ENCODE data around the gene SIGMAR1. TPM values are rescaled to one million over a fixed set of nuclear protein-coding genes. Genes with fewer than 3 reads are reported as not detected.

The SIGMAR1 gene
- total RNA-seq, 2 donors from 2014 or later = 103 to 142 TPM

- peak in 1 of 4 experiments; percentile 3 for TF ChIP-seq CTCF (IDR thresholded peaks at IDR 0.05)
- peak; percentile 31 for TF ChIP-seq POLR2A (IDR thresholded peaks at IDR 0.05)
- TF ChIP-seq POLR2AphosphoS5 (IDR thresholded peaks at IDR 0.05) = peak; percentile 73
- Histone ChIP-seq H3K36me3 (peaks cover 4 to 5% of the 10 kb centered on the region in 2 donors), H3K27ac (peak within 1 kb of the TSS; percentile 79 to 83), H3K9me3 (no peaks in the 10 kb centered on the region), H3K4me1 (replicated peaks) (peaks cover 28% of the 10 kb centered on the region), H3K4me3 (peak within 1 kb of the TSS; percentile 23 to 31), H3K27me3 (replicated peaks; ENCODE audit: insufficient read depth) (no peaks in the 10 kb centered on the region)
- intact Hi-C loops (cut with DNase I) = no loop called here
- 3% methylated on average over 24 of the region's 24 CpGs for WGBS
- DNase-seq (ENCODE audit: low spot score) = peak; percentile 80
These were observed 14.5 kb upstream of the SIGMAR1 start, which contains the start of gene IL11RA for GRCh38 chr9:34651876-34652601. TSS of gene IL11RA (plus strand) at chr9:34652185. CDS start at chr9:34655218, 3,033 bp downstream.

- Histone ChIP-seq H3K36me3 (peaks cover 4 to 5% of the 10 kb centered on the region in 2 donors), H3K27ac (peak overlapping the region; percentile 79 to 83), H3K4me1 (replicated peaks) (peaks cover 28% of the 10 kb centered on the region), H3K9me3 (no peaks in the 10 kb centered on the region), H3K27me3 (replicated peaks; ENCODE audit: insufficient read depth) (no peaks in the 10 kb centered on the region), H3K4me3 (peak overlapping the region in 1 of 2 donors; percentile 31)
- TF ChIP-seq POLR2AphosphoS5 (IDR thresholded peaks at IDR 0.05) (no peak), CTCF (IDR thresholded peaks at IDR 0.05) (no peak), POLR2A (IDR thresholded peaks at IDR 0.05) (no peak)
- 34% methylated on average over 4 of the region's 4 CpGs for WGBS
- intact Hi-C loops (cut with DNase I) = no loop called here
- no peak for DNase-seq (ENCODE audit: low spot score)
These were observed 13.7 kb upstream of the SIGMAR1 start for GRCh38 chr9:34651321-34651720.

- DNase-seq (ENCODE audit: low spot score) = no peak
- H3K4me3 ChIP-seq = no peak overlapping the region
- 82% methylated on average over 5 of the region's 5 CpGs for WGBS
- TF ChIP-seq POLR2AphosphoS5 (IDR thresholded peaks at IDR 0.05) (no peak), POLR2A (IDR thresholded peaks at IDR 0.05) (no peak), CTCF (IDR thresholded peaks at IDR 0.05) (no peak)
- peak overlapping the region in 1 of 2 donors; percentile 79 for H3K27ac ChIP-seq
- H3K4me1 ChIP-seq (replicated peaks) = peaks cover 28% of the 10 kb centered on the region
- intact Hi-C loops (cut with DNase I) = no loop called here
- H3K36me3 ChIP-seq = peaks cover 4 to 5% of the 10 kb centered on the region in 2 donors
- H3K9me3 ChIP-seq = no peaks in the 10 kb centered on the region
- no peaks in the 10 kb centered on the region for H3K27me3 ChIP-seq (replicated peaks; ENCODE audit: insufficient read depth)
These were observed 13.2 kb upstream of the SIGMAR1 start for GRCh38 chr9:34650816-34651215.

- TF ChIP-seq POLR2AphosphoS5 (IDR thresholded peaks at IDR 0.05) (no peak), CTCF (IDR thresholded peaks at IDR 0.05) (no peak), POLR2A (IDR thresholded peaks at IDR 0.05) (no peak)
- Histone ChIP-seq H3K27ac (no peak overlapping the region), H3K9me3 (no peaks in the 10 kb centered on the region), H3K4me3 (no peak overlapping the region), H3K36me3 (peaks cover 4 to 5% of the 10 kb centered on the region in 2 donors), H3K27me3 (replicated peaks; ENCODE audit: insufficient read depth) (no peaks in the 10 kb centered on the region), H3K4me1 (replicated peaks) (peaks cover 15% of the 10 kb centered on the region)
- WGBS = 94% methylated on average over 8 of the region's 8 CpGs
- no peak for DNase-seq (ENCODE audit: low spot score)
- intact Hi-C loops (cut with DNase I) = no loop called here
These were observed 11.1 kb upstream of the SIGMAR1 start for GRCh38 chr9:34648673-34649072.

- peak overlapping the region; percentile 78 to 80 for H3K27ac ChIP-seq
- 56% methylated on average over 10 of the region's 10 CpGs for WGBS
- H3K9me3 ChIP-seq = no peaks in the 10 kb centered on the region
- H3K4me1 ChIP-seq (replicated peaks) = peaks cover 12% of the 10 kb centered on the region
- H3K4me3 ChIP-seq = peak overlapping the region; percentile 52 to 55
- no peak for DNase-seq (ENCODE audit: low spot score)
- TF ChIP-seq CTCF (IDR thresholded peaks at IDR 0.05) (no peak), POLR2A (IDR thresholded peaks at IDR 0.05) (no peak), POLR2AphosphoS5 (IDR thresholded peaks at IDR 0.05) (no peak)
- intact Hi-C loops (cut with DNase I) = no loop called here
- H3K36me3 ChIP-seq = peaks cover 4 to 5% of the 10 kb centered on the region in 2 donors
- H3K27me3 ChIP-seq (replicated peaks; ENCODE audit: insufficient read depth) = no peaks in the 10 kb centered on the region
These were observed 10.1 kb upstream of the SIGMAR1 start for GRCh38 chr9:34647651-34648050.
